OCI-LY1 (cell line): ENCODE results near the gene LAYN.

Source experiments
- H2AFZ ChIP-seq: fragments of 200-600 bp; sonication (generic), shearing (Covaris generic); 2 replicates; pipeline ENCODE4 v1.6.0; 2014; ENCODE audit warnings: antibody characterized with exemption, mild to moderate bottlenecking, low read length
- H3F3A ChIP-seq: fragments of 200-600 bp; sonication (generic), shearing (Covaris generic); 2 replicates; pipeline ENCODE4 v1.6.0; 2014; ENCODE audit warnings: mild to moderate bottlenecking, antibody characterized with exemption, low read length, moderate library complexity; ENCODE audit not compliant: insufficient read depth
- H3K27ac ChIP-seq: fragments of 200-600 bp; sonication (generic); 2 replicates; pipeline ENCODE4 v1.5.1; 2014; ENCODE audit warnings: low read length, mixed run types, mild to moderate bottlenecking, low read depth; ENCODE audit not compliant: poor library complexity, severe bottlenecking
- H3K27me3 ChIP-seq: fragments of 200-600 bp; sonication (generic); 2 replicates; pipeline ENCODE4 v1.6.0; 2014; ENCODE audit warnings: antibody characterized with exemption, mild to moderate bottlenecking, low read length, moderate library complexity; ENCODE audit not compliant: insufficient read depth
- H3K36me3 ChIP-seq: fragments of 200-600 bp; sonication (generic); 2 replicates; pipeline ENCODE4 v1.6.1; 2014; ENCODE audit warnings: mild to moderate bottlenecking, antibody characterized with exemption, low read length, moderate library complexity, mixed read lengths; ENCODE audit not compliant: insufficient read depth
- H3K4me1 ChIP-seq: fragments of 200-600 bp; sonication (generic); 2 replicates; pipeline ENCODE4 v1.5.1; 2014; ENCODE audit warnings: mild to moderate bottlenecking, low read length, moderate library complexity; ENCODE audit not compliant: insufficient read depth, severe bottlenecking
- H3K4me2 ChIP-seq: fragments of 200-600 bp; sonication (generic), shearing (Covaris generic); 2 replicates; pipeline ENCODE4 v1.6.1; 2014; ENCODE audit warnings: low read length
- H3K4me3 ChIP-seq: fragments of 200-600 bp; sonication (generic); 2 replicates; pipeline ENCODE4 v1.5.1; 2014; ENCODE audit warnings: low read length, low read depth, mild to moderate bottlenecking, mixed read lengths; ENCODE audit not compliant: poor library complexity, severe bottlenecking
- H3K79me2 ChIP-seq: fragments of 200-600 bp; shearing (Covaris generic); 2 replicates; pipeline ENCODE4 v1.6.1; 2016; ENCODE audit warnings: mixed run types, low read length, mixed read lengths; ENCODE audit not compliant: insufficient read depth
- H3K9ac ChIP-seq: fragments of 200-600 bp; sonication (generic), shearing (Covaris generic); 2 replicates; pipeline ENCODE4 v1.6.1; 2014; ENCODE audit warnings: mild to moderate bottlenecking, low read length, mixed read lengths
- H3K9me2 ChIP-seq: fragments of 200-600 bp; sonication (generic), shearing (Covaris generic); 2 replicates; pipeline ENCODE4 v1.6.1; 2014; ENCODE audit warnings: low read depth, mild to moderate bottlenecking, low read length, mixed read lengths
- H3K9me3 ChIP-seq: fragments of 200-600 bp; shearing (Covaris generic); 2 replicates; pipeline ENCODE4 v1.6.1; 2014; ENCODE audit warnings: low read length, mixed read lengths
- H4K20me1 ChIP-seq: fragments of 200-600 bp; sonication (generic), shearing (Covaris generic); 2 replicates; pipeline ENCODE4 v1.6.0; 2016; ENCODE audit warnings: mild to moderate bottlenecking, low read length; ENCODE audit not compliant: insufficient read depth
- CTCF ChIP-seq: fragments of 200-600 bp; sonication (generic), shearing (Covaris generic); IDR thresholded peaks from 2 replicates; pipeline ENCODE4 v1.5.1; 2017; ENCODE audit warnings: mild to moderate bottlenecking, antibody characterized with exemption, low read length, moderate library complexity, mixed read lengths
- EZH2 ChIP-seq: fragments of 200-600 bp; sonication (generic), shearing (Covaris generic); IDR thresholded peaks from 2 replicates; pipeline ENCODE4 v1.8.0; 2017; ENCODE audit warnings: borderline replicate concordance, mixed run types, mild to moderate bottlenecking, antibody characterized with exemption, low read length, moderate library complexity, mixed read lengths

Gene LAYN

GRCh38 chr11:111603611-111604130, 63.2 kb downstream of the LAYN start:
- Histone ChIP-seq H3K9me2 (no peaks in the 10 kb centered on the region), H3K4me1 (peaks cover 39% of the 10 kb centered on the region), H2AFZ (no peak overlapping the region), H3K79me2 (peaks cover 48% of the 10 kb centered on the region), H3K4me3 (peak overlapping the region; percentile 84), H3K4me2 (peak overlapping the region; percentile 85), H3K36me3 (no peaks in the 10 kb centered on the region), H3K27ac (peak overlapping the region; percentile 70), H3K9ac (peak overlapping the region; percentile 79), H3K27me3 (no peaks in the 10 kb centered on the region), H3K9me3 (no peaks in the 10 kb centered on the region), H4K20me1 (no peaks in the 10 kb centered on the region), H3F3A (peaks cover 7% of the 10 kb centered on the region; the same call in 1 of the 2 replicates)
- TF ChIP-seq CTCF: no peak
- TF ChIP-seq EZH2: no peak

DNA sequence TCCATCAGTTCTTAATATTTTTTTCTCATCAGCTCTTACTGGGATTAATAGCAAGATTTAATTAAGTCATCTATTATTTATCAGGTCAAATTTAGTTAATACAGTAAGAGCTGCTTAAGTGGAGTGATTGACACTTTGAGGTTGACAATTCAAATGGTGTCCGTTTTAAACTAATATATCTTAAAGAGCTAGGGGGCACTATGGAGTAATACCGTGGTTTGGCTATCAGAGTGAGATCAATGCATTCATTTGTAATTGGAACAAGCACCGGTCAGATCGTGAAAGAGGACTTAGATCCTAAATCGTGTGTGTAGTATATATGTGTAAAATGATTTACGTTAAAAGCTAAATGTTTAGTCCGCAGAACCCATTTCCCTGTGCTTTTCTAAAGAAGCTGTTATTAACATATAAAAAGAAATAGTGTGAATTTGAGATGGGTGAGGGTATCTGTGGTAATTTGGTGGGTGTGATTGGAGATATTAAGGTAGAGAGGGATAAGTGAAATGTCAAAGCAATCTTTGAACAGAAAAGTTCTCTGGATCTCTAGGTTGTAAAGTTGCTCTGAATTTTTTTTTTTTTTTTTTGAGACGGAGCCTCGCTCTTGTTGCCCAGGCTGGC, 64.0 kb downstream of the LAYN start:
- Histone ChIP-seq H3K9me2 (no peaks in the 10 kb centered on the region), H3K79me2 (peaks cover 56% of the 10 kb centered on the region), H3F3A (peaks cover 7% of the 10 kb centered on the region; the same call in 1 of the 2 replicates), H3K36me3 (no peaks in the 10 kb centered on the region), H3K4me1 (peaks cover 39% of the 10 kb centered on the region), H4K20me1 (no peaks in the 10 kb centered on the region), H2AFZ (no peak overlapping the region), H3K4me2 (peak overlapping the region; percentile 85), H3K4me3 (peak overlapping the region; percentile 84), H3K9me3 (no peaks in the 10 kb centered on the region), H3K27ac (no peak overlapping the region), H3K27me3 (no peaks in the 10 kb centered on the region), H3K9ac (peak overlapping the region; percentile 79; the same call in 1 of the 2 replicates)
- peak; percentile 96 for TF ChIP-seq CTCF
- TF ChIP-seq EZH2: no peak

- no peaks in the 10 kb centered on the region for H3K9me3 ChIP-seq
- no peaks in the 10 kb centered on the region for H3K9me2 ChIP-seq
- no peaks in the 10 kb centered on the region for H3K36me3 ChIP-seq
- no peaks in the 10 kb centered on the region for H3K27me3 ChIP-seq
- H3K9ac ChIP-seq: no peak overlapping the region
- H3K27ac ChIP-seq: no peak overlapping the region
- peaks cover 7% of the 10 kb centered on the region; the same call in 1 of the 2 replicates for H3F3A ChIP-seq
- H3K4me1 ChIP-seq: peaks cover 39% of the 10 kb centered on the region
- no peak overlapping the region for H3K4me3 ChIP-seq
- no peak overlapping the region for H2AFZ ChIP-seq
- TF ChIP-seq CTCF (no peak), EZH2 (no peak)
- H3K4me2 ChIP-seq: peak overlapping the region; percentile 5; the same call in 1 of the 2 replicates
- H3K79me2 ChIP-seq: peaks cover 61% of the 10 kb centered on the region
- no peaks in the 10 kb centered on the region for H4K20me1 ChIP-seq
Measured at GRCh38 chr11:111605681-111606080, 65.2 kb downstream of the LAYN start.
